ENCODE results near the gene TMEM86A. TPM values are rescaled to one million over a fixed set of nuclear protein-coding genes. Genes with fewer than 3 reads are reported as not detected.

Gene TMEM86A
- total RNA-seq, 1 donor from 2014 or later, result 4.9 TPM

- DNase-seq (ENCODE audit: low spot score in 2 of 2), result peak in 1 of 2 donors; percentile 65
- FAIRE-seq, result no peak
Observed at GRCh38 chr11:18749681-18750319, 51.2 kb downstream of the TMEM86A start.

DNA sequence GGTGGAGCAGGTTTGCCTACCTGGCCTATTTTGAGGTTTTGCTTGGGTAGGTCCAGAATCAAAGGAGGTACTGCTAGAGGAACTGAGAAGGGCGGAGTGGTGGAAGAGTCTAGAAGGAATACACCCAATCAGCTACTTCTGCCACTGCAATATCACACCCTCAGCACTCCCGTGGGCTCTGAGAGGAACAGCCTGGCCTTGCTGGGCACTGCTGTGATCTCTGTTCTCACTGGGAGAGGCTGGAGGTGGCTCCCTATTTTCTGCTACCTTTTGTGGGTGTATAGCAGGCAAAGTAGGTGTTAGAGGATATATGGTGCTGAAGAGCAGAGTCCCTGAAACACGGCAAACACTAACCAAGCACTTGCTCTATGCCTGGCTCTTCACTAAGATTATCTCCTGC lies 52.4 kb downstream of the TMEM86A start:
- DNase-seq (ENCODE audit: low spot score in 2 of 2) (no peak), FAIRE-seq (no peak)

- no peak for DNase-seq (ENCODE audit: low spot score in 2 of 2)
- no peak for FAIRE-seq
Observed at GRCh38 chr11:18752502-18752901, 53.9 kb downstream of the TMEM86A start.

DNA sequence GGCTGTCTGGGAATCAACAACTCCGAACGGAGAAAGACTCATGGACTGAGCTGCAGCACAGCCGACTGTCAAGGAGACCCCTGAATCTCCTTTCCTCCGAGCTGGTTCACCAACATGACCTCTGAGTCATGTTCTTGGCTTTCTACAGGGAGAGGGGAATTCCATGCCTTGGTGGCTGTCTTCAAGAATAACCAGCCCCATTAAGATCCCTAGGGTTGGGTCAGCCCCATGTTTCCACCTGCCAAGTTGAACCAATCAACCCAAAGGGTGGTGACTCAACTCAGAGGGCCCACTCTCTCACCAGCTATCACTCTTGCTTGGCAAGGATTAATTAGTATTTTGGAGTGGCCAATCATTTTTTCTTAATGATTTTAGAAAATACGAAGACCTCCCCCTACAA lies 55.7 kb downstream of the TMEM86A start:
- no peak for FAIRE-seq
- no peak for DNase-seq (ENCODE audit: low spot score in 2 of 2)

Other genes with a start within 250 kb of the TMEM86A start
- 0.82 TPM for gene LDHAL6A, start 242.9 kb upstream of the TMEM86A start, total RNA-seq
- 83.6 TPM for gene TSG101, start 171.8 kb upstream of the TMEM86A start, total RNA-seq
- 17.5 TPM for gene UEVLD, start 110.0 kb upstream of the TMEM86A start, total RNA-seq
- 1.2 TPM for gene MISFA, start 99.0 kb upstream of the TMEM86A start, total RNA-seq
- gene SPTY2D1, start 64.4 kb upstream of the TMEM86A start, total RNA-seq, result 10.2 TPM
- not detected for gene IGSF22, start 27.4 kb downstream of the TMEM86A start, total RNA-seq
- 36.7 TPM for gene PTPN5, start 93.0 kb downstream of the TMEM86A start, total RNA-seq
- gene MRGPRX1, start 240.6 kb downstream of the TMEM86A start, total RNA-seq, result not detected

All from frontal cortex (tissue), 4 donors.